ENCODE measurements around the gene ARL16.

ARL16 gene

GRCh38 chr17:81683584-81684441 lies at the start of gene ARL16, which contains the start of gene HGS:
Gene ARL16, minus strand, starts transcription at chr17:81683797. Its CDS starts 44 bp downstream, at chr17:81683753.
Gene HGS, plus strand, starts transcription at chr17:81684011. Its CDS starts 56 bp downstream, at chr17:81684067.
- peak; percentile 95 for DNase-seq (ENCODE audit: low read depth, low spot score)
- peaks cover 16% of the 10 kb centered on the region for H3K36me3 ChIP-seq (ENCODE audit: control insufficient read depth, insufficient read depth, low read length)
- WGBS (ENCODE audit: insufficient coverage, insufficient read length): no CpG with 5 or more reads among the region's 112 CpGs
- peaks cover 2% of the 10 kb centered on the region for H3K4me1 ChIP-seq (ENCODE audit: control insufficient read depth, insufficient read depth, low read length)
- no peaks in the 10 kb centered on the region for H3K27me3 ChIP-seq (ENCODE audit: control insufficient read depth, insufficient read depth, low read length)
- no peak within 1 kb of the TSS for H3K27ac ChIP-seq (ENCODE audit: low read length)
- no peaks in the 10 kb centered on the region for H3K9me3 ChIP-seq (ENCODE audit: control insufficient read depth, insufficient read depth, low read length)
- peak within 1 kb of the TSS; percentile 89 for H3K4me3 ChIP-seq (ENCODE audit: low read length)

GRCh38 chr17:81727324-81728031 lies 43.9 kb upstream of the ARL16 start:
- Histone ChIP-seq H3K27me3 (ENCODE audit: control insufficient read depth, insufficient read depth, low read length) (no peaks in the 10 kb centered on the region), H3K9me3 (ENCODE audit: control insufficient read depth, insufficient read depth, low read length) (no peaks in the 10 kb centered on the region), H3K4me3 (ENCODE audit: low read length) (no peak overlapping the region), H3K27ac (ENCODE audit: low read length) (no peak overlapping the region), H3K4me1 (ENCODE audit: control insufficient read depth, insufficient read depth, low read length) (0 out of 2 replicates have a peak, but pooled peaks cover 1% of the 10 kb centered on the region), H3K36me3 (ENCODE audit: control insufficient read depth, insufficient read depth, low read length) (no peaks in the 10 kb centered on the region)
- no CpG with 5 or more reads among the region's 23 CpGs for WGBS (ENCODE audit: insufficient coverage, insufficient read length)
- no peak for DNase-seq (ENCODE audit: low read depth, low spot score)

GRCh38 chr17:81726004-81726403 lies 42.4 kb upstream of the ARL16 start:
- no peak for DNase-seq (ENCODE audit: low read depth, low spot score)
- Histone ChIP-seq H3K36me3 (ENCODE audit: control insufficient read depth, insufficient read depth, low read length) (no peaks in the 10 kb centered on the region), H3K27ac (ENCODE audit: low read length) (no peak overlapping the region), H3K27me3 (ENCODE audit: control insufficient read depth, insufficient read depth, low read length) (no peaks in the 10 kb centered on the region), H3K4me1 (ENCODE audit: control insufficient read depth, insufficient read depth, low read length) (0 out of 2 replicates have a peak, but pooled peaks cover 2% of the 10 kb centered on the region), H3K4me3 (ENCODE audit: low read length) (no peak overlapping the region), H3K9me3 (ENCODE audit: control insufficient read depth, insufficient read depth, low read length) (no peaks in the 10 kb centered on the region)
- no CpG with 5 or more reads among the region's 9 CpGs for WGBS (ENCODE audit: insufficient coverage, insufficient read length)

GRCh38 chr17:81725439-81725838 lies 41.8 kb upstream of the ARL16 start:
- no peak for DNase-seq (ENCODE audit: low read depth, low spot score)
- Histone ChIP-seq H3K4me1 (ENCODE audit: control insufficient read depth, insufficient read depth, low read length) (0 out of 2 replicates have a peak, but pooled peaks cover 2% of the 10 kb centered on the region), H3K27me3 (ENCODE audit: control insufficient read depth, insufficient read depth, low read length) (no peaks in the 10 kb centered on the region), H3K4me3 (ENCODE audit: low read length) (no peak overlapping the region), H3K27ac (ENCODE audit: low read length) (no peak overlapping the region), H3K36me3 (ENCODE audit: control insufficient read depth, insufficient read depth, low read length) (no peaks in the 10 kb centered on the region), H3K9me3 (ENCODE audit: control insufficient read depth, insufficient read depth, low read length) (no peaks in the 10 kb centered on the region)
- WGBS (ENCODE audit: insufficient coverage, insufficient read length): no CpG with 5 or more reads among the region's 9 CpGs

- Histone ChIP-seq H3K36me3 (ENCODE audit: control insufficient read depth, insufficient read depth, low read length) (peaks cover 4% of the 10 kb centered on the region; the same call in 1 of the 2 replicates), H3K4me3 (ENCODE audit: low read length) (no peak overlapping the region), H3K9me3 (ENCODE audit: control insufficient read depth, insufficient read depth, low read length) (no peaks in the 10 kb centered on the region), H3K27me3 (ENCODE audit: control insufficient read depth, insufficient read depth, low read length) (no peaks in the 10 kb centered on the region), H3K27ac (ENCODE audit: low read length) (no peak overlapping the region), H3K4me1 (ENCODE audit: control insufficient read depth, insufficient read depth, low read length) (peaks cover 2% of the 10 kb centered on the region; the same call in 1 of the 2 replicates)
- WGBS (ENCODE audit: insufficient coverage, insufficient read length): no CpG with 5 or more reads among the region's 12 CpGs
- no peak for DNase-seq (ENCODE audit: low read depth, low spot score)
These were observed 40.1 kb upstream of the ARL16 start for GRCh38 chr17:81723651-81724209.

- peaks cover 8% of the 10 kb centered on the region for H3K36me3 ChIP-seq (ENCODE audit: control insufficient read depth, insufficient read depth, low read length)
- H3K4me1 ChIP-seq (ENCODE audit: control insufficient read depth, insufficient read depth, low read length): peaks cover 2% of the 10 kb centered on the region; the same call in 1 of the 2 replicates
- H3K9me3 ChIP-seq (ENCODE audit: control insufficient read depth, insufficient read depth, low read length): no peaks in the 10 kb centered on the region
- H3K4me3 ChIP-seq (ENCODE audit: low read length): no peak overlapping the region; the same call in 1 of the 2 replicates
- no peaks in the 10 kb centered on the region for H3K27me3 ChIP-seq (ENCODE audit: control insufficient read depth, insufficient read depth, low read length)
- WGBS (ENCODE audit: insufficient coverage, insufficient read length): no CpG with 5 or more reads among the region's 10 CpGs
- DNase-seq (ENCODE audit: low read depth, low spot score): no peak
- no peak overlapping the region for H3K27ac ChIP-seq (ENCODE audit: low read length)
These were observed 38.9 kb upstream of the ARL16 start for GRCh38 chr17:81722184-81723120.

GRCh38 chr17:81720267-81721071 lies 36.9 kb upstream of the ARL16 start:
- no peaks in the 10 kb centered on the region for H3K9me3 ChIP-seq (ENCODE audit: control insufficient read depth, insufficient read depth, low read length)
- H3K27me3 ChIP-seq (ENCODE audit: control insufficient read depth, insufficient read depth, low read length): no peaks in the 10 kb centered on the region
- H3K27ac ChIP-seq (ENCODE audit: low read length): no peak overlapping the region
- no peak overlapping the region for H3K4me3 ChIP-seq (ENCODE audit: low read length)
- DNase-seq (ENCODE audit: low read depth, low spot score): no peak
- peaks cover 19% of the 10 kb centered on the region for H3K36me3 ChIP-seq (ENCODE audit: control insufficient read depth, insufficient read depth, low read length)
- H3K4me1 ChIP-seq (ENCODE audit: control insufficient read depth, insufficient read depth, low read length): peaks cover 2% of the 10 kb centered on the region; the same call in 1 of the 2 replicates
- WGBS (ENCODE audit: insufficient coverage, insufficient read length): no CpG with 5 or more reads among the region's 33 CpGs

GRCh38 chr17:81719410-81720266 lies 36.0 kb upstream of the ARL16 start:
- WGBS (ENCODE audit: insufficient coverage, insufficient read length): no CpG with 5 or more reads among the region's 33 CpGs
- no peaks in the 10 kb centered on the region for H3K27me3 ChIP-seq (ENCODE audit: control insufficient read depth, insufficient read depth, low read length)

More at GRCh38 chr17:81719410-81720266, 36.0 kb upstream of the ARL16 start:
- peaks cover 4% of the 10 kb centered on the region; the same call in 1 of the 2 replicates for H3K4me1 ChIP-seq (ENCODE audit: control insufficient read depth, insufficient read depth, low read length)
- peaks cover 26% of the 10 kb centered on the region for H3K36me3 ChIP-seq (ENCODE audit: control insufficient read depth, insufficient read depth, low read length)
- no peak overlapping the region for H3K4me3 ChIP-seq (ENCODE audit: low read length)
- no peak for DNase-seq (ENCODE audit: low read depth, low spot score)
- H3K9me3 ChIP-seq (ENCODE audit: control insufficient read depth, insufficient read depth, low read length): no peaks in the 10 kb centered on the region
- no peak overlapping the region for H3K27ac ChIP-seq (ENCODE audit: low read length)

Data from iPS DF 6.9 (cell line).